BE2C (cell line): ENCODE results near the gene REXO1.

Source experiments
- DNase-seq: peaks from one replicate; pipeline ENCODE4 v3.0.0-alpha.2; 2020
- H3K27me3 ChIP-seq: fragments of 250-450 bp; sonication (Bioruptor Pico); 2 replicates; pipeline ENCODE4 v1.5.1; 2020; ENCODE audit warnings: mild to moderate bottlenecking
- H3K36me3 ChIP-seq: fragments of 250-450 bp; sonication (Bioruptor Pico); 2 replicates; pipeline ENCODE4 v1.5.1; 2020; ENCODE audit warnings: mild to moderate bottlenecking
- H3K4me1 ChIP-seq: fragments of 250-450 bp; sonication (Bioruptor Pico); 2 replicates; pipeline ENCODE4 v1.5.1; 2020
- H3K4me3 ChIP-seq: 2 replicates; pipeline ENCODE4 v1.5.1; 2011; ENCODE audit warnings: low read depth, low read length
- H3K9me3 ChIP-seq: fragments of 250-450 bp; sonication (Bioruptor Pico); 2 replicates; pipeline ENCODE4 v1.5.1; 2020
- CTCF ChIP-seq: IDR thresholded peaks from 2 replicates; pipeline ENCODE4 v1.5.1; 2012; ENCODE audit warnings: mild to moderate bottlenecking, low read depth, low read length

The REXO1 gene

GRCh38 chr19:1863638-1864479, 15.6 kb upstream of the REXO1 start:
- H3K4me3 ChIP-seq: peak overlapping the region; percentile 74
- peaks cover 4% of the 10 kb centered on the region for H3K36me3 ChIP-seq
- peak; percentile 97 for DNase-seq
- no peaks in the 10 kb centered on the region; the same call in 1 of the 2 replicates for H3K9me3 ChIP-seq
- no peak for TF ChIP-seq CTCF
- H3K27me3 ChIP-seq: no peaks in the 10 kb centered on the region
- H3K4me1 ChIP-seq: peaks cover 19% of the 10 kb centered on the region

- TF ChIP-seq CTCF: no peak
- Histone ChIP-seq H3K4me3 (peak within 1 kb of the TSS; percentile 83), H3K27me3 (no peaks in the 10 kb centered on the region), H3K9me3 (no peaks in the 10 kb centered on the region; the same call in 1 of the 2 replicates), H3K4me1 (peaks cover 19% of the 10 kb centered on the region), H3K36me3 (peaks cover 4% of the 10 kb centered on the region)
- DNase-seq: no peak
These were observed 15.0 kb upstream of the REXO1 start, which contains the start of gene KLF16 for GRCh38 chr19:1863328-1863637. Gene KLF16, minus strand, starts transcription at chr19:1863579. Its CDS starts 82 bp downstream, at chr19:1863497.

- peak; percentile 69 for DNase-seq
- Histone ChIP-seq H3K9me3 (no peaks in the 10 kb centered on the region; the same call in 1 of the 2 replicates), H3K4me1 (peaks cover 22% of the 10 kb centered on the region), H3K4me3 (peak overlapping the region; percentile 83), H3K27me3 (no peaks in the 10 kb centered on the region), H3K36me3 (peaks cover 4% of the 10 kb centered on the region)
- no peak for TF ChIP-seq CTCF
These were observed 14.4 kb upstream of the REXO1 start for GRCh38 chr19:1862424-1863327.

- DNase-seq: no peak
These were observed 13.8 kb upstream of the REXO1 start for GRCh38 chr19:1862068-1862423.

GRCh38 chr19:1861599-1862031, 13.3 kb upstream of the REXO1 start:
- H3K36me3 ChIP-seq: peaks cover 4% of the 10 kb centered on the region
- peaks cover 22% of the 10 kb centered on the region for H3K4me1 ChIP-seq
- TF ChIP-seq CTCF: no peak
- no peaks in the 10 kb centered on the region for H3K27me3 ChIP-seq
- no peak for DNase-seq
- peak overlapping the region; percentile 83 for H3K4me3 ChIP-seq
- H3K9me3 ChIP-seq: no peaks in the 10 kb centered on the region; the same call in 1 of the 2 replicates

More at GRCh38 chr19:1862068-1862423, 13.8 kb upstream of the REXO1 start:
- Histone ChIP-seq H3K36me3 (peaks cover 4% of the 10 kb centered on the region), H3K9me3 (no peaks in the 10 kb centered on the region; the same call in 1 of the 2 replicates), H3K4me1 (peaks cover 22% of the 10 kb centered on the region), H3K4me3 (peak overlapping the region; percentile 83), H3K27me3 (no peaks in the 10 kb centered on the region)
- no peak for TF ChIP-seq CTCF
